Measurements from ENCODE around the gene PAK6.

The PAK6 gene

DNA sequence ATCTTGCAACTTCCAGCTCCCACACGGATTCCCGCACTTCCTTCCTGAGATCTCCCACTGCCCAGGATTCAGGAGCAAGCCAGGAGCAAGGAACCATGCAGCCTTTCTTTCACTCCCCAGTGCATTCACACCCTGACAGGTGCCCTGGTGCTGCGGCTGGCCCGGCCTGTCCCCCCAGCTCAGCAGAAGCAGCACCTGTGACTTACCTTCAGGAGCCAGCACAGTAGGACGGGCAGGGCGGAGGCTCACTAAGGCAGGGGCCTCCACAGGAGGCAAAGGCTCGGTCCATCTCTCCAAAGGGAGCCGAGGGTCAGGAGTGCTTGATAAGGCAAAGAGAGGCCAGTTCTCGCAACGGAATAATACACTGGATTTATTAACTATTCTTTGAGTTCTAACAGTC lies 39.2 kb downstream of the PAK6 start:
- no peak for DNase-seq

GRCh38 chr15:40279437-40280141 lies 40.7 kb downstream of the PAK6 start:
- DNase-seq: peak; percentile 83

GRCh38 chr15:40280260-40281056 lies 41.6 kb downstream of the PAK6 start:
- no peak for DNase-seq

DNA sequence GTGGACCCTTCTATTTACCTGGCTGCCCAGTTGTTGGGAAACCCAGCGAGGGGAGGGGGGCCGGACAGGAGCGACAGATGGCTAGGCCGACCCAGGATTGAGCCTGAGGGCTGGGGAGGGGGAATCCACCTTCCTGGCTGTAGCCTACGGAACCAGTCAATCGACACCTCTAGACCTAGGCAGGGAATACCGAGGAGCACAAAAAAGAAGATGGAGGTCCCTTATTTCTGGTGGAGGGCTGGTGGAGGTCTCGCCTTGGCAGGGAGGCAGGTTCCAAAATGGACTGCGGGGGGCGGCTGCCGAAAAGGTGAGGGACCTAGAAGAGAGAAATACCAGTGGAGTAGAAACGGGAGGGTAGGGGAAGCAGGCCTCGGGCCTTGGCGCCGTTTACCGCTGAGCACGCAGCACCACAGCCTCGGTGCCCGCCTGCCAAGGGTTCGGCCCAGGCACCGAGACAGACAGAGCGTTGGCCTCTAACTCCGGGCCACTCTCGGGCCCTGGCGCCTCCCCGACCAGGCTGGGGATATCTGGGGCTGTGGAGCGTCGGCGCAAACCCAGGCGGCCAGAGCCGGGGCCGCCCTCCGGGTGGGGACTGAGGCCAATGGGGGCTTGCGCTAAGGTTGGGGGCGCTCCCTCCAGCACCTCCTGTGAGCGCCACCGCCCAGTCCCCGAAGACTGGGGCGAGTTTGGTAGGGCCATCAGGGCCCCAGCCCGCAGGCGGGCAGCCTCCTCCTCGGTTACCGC lies 42.4 kb downstream of the PAK6 start:
- no peak for DNase-seq

- no peak for DNase-seq
Observed at GRCh38 chr15:40281801-40282146, 42.9 kb downstream of the PAK6 start.

GRCh38 chr15:40282147-40282868 lies 43.4 kb downstream of the PAK6 start:
- DNase-seq: peak; percentile 43

DNA sequence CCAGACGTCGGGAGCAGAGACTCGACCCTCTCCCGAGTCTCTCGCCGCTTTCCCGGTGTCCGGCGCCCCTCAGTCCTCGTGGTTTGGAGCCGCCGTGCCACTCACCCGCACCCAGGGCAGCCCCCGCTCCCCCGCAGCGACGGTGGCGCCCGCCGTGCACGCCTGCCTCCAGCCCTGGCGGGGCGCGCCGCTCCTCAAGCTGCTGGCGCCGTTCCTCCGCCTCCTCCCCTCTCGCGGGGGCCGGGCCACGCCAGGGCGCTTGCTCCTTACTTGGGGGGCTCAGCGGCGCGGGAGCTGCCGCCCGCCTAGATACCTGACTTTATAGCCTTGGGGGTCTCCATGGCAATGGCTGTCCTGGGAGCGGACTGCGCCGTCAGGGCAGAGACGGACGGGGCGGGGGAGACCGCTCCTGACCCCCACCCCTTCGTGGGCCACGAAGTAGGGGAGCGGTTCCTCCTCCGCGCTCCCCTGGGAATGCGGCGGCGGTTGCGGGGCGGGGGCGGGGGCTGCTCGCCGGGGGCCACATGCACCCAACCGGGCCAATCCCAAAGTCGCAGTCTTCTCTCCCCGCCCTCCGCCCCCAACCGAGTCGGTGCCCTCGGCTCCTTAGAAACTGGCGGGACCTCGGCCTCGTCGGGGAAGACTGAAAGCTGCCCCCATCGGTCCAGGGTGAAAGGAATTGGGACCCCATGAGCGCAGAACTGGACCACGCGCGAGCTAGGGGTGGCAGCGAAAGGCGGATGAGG lies 44.2 kb downstream of the PAK6 start, which contains the start of gene ANKRD63:
Gene ANKRD63, minus strand, starts transcription at position 196 of the 746 bp plus-strand sequence. CDS start 478 bp downstream, outside the sequence.
- DNase-seq: peak; percentile 48

DNA sequence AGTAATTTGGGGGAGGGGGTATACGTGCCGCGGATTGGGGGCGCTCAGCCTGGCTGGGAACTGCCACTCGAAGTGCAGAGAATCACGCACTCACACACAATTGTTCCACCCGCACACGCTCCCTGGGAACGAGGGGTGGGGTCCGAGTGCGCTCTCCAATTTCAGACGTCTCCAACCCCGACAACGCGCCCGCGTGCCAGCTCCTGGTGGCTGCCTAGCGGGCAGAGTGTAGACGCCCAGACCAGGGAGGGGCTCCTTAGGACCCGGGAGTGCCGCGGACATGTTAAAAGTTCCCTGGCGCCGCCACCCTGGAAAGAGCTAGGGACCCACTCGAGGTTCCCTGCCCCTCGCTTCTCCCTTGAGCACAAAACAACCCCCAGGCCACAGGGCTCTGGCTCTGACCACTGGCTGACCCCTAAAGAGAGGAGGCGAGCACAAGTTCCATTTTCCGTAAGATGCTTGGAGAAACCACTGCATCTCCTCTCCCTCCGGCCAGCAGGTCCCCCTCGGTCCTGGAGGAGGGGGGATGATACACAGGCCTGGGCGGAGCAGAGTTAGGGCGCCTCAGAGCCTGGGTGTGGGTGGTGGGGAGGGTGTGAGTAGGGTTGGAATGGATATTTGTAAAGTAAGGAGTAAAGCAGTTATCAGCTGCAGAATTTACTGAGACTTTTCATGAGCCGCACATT lies 44.9 kb downstream of the PAK6 start:
- DNase-seq: no peak

DNA sequence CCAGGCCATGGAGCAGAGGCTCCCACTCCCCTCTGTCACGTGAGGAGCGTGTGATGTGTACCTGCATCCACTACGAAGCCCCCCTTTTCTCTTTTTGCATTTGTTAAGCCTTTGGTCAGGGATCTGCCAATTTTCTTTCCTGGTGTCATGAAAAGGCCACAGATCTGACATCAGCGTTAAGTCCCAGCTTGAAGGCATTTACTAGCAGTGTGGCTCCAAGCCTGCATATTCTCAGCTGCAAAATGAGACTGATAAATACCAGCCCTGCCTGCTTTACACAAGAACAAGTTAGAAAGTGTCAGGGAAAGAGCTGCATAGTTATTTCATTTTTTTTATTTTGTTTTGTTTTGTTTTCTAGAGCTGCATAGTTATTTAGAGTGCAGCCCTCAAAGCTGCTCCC lies 46.3 kb downstream of the PAK6 start:
- DNase-seq: no peak

GRCh38 chr15:40285554-40286011 lies 46.7 kb downstream of the PAK6 start:
- DNase-seq: no peak

- no peak for DNase-seq
Observed at GRCh38 chr15:40286061-40286532, 47.2 kb downstream of the PAK6 start.

DNA sequence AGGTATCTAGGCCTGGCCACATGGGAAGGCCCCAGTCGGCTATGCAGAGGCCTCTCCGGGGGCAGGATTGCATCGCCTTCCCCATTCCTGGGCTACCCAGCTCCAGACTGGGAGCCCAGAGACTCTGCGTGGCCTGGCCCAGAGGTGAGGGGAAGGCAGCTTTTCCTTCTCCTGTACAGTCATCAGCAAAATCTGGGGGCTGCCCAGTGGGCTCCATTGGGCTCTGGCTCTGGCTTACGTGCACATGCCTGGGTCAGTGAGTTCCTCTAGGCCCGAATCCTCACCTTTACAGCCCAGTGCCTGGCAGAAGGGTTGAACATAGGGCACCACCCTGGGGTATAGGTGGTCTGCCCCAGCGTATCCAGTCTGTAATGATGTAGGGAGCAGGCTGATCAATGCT lies 47.9 kb downstream of the PAK6 start:
- no peak for DNase-seq

GRCh38 chr15:40287505-40287904 lies 48.6 kb downstream of the PAK6 start:
- no peak for DNase-seq

GRCh38 chr15:40287968-40288367 lies 49.1 kb downstream of the PAK6 start:
- DNase-seq: no peak

GRCh38 chr15:40289140-40289775 lies 50.4 kb downstream of the PAK6 start:
- DNase-seq: no peak

DNA sequence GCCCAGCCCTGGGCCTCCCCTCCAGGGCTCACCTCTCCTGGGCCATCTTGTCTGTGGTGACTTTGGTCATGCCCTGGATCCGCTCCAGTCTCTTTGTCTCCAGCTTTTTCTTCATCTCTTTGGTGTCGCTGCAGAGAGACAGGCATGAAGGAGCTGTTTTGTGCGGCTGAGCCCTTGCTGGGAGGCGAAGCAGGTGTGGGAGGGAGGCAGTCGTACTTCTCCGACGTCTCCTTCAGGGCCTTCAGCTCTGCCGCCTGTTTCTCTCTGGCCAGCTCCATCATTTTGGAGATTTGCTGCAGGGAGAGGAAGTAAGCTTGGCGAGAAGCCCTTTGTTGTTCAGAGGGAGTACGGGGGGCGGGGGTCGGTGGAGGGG lies 51.7 kb downstream of the PAK6 start:
- DNase-seq: no peak

- peak; percentile 67 for DNase-seq
Observed at GRCh38 chr15:40290918-40291574, 52.2 kb downstream of the PAK6 start.

DNA sequence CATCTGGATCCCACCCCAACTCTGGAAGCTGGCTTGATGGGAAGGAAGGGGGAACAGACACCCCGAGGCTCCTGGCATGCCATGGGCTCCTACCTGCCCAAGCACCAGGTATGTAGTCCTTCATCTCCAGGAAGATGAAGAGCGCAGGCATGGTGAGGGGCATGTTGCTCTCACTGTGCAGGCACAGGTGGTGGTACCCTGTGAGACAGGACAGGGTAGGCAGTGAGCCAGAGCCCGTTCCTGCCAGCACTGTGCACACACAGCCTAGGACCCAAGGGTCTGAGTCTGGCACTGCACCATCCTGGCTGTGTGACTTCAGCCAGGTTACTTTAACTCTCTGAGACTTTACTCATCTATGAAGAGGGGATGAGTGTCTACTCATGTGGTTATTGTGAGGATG lies 53.4 kb downstream of the PAK6 start:
- no peak for DNase-seq

- no peak for DNase-seq
Observed at GRCh38 chr15:40293006-40293405, 54.1 kb downstream of the PAK6 start.

All from femur (tissue), 1 donor.